Spleen (tissue), 7 donors: ENCODE data around the gene AKR1B1.

Source experiments
- CTCF ChIP-seq, 11 experiments: fragments of 200-600 bp in 7 of 11; fragments of 450-650 bp in 4 of 11; sonication (generic) in 4 of 11; IDR thresholded peaks in 8 of 11; conservative IDR thresholded peaks in 3 of 11; 1 replicate in 7 of 11; 2 replicates in 4 of 11; pipeline versions ENCODE4 v1.4.0 to v1.8.0; 2016 to 2021; ENCODE audit warnings: antibody characterized with exemption in 11 of 11, inconsistent platforms in 4 of 11, mild to moderate bottlenecking in 1 of 11
- POLR2A ChIP-seq, 3 donors: fragments of 450-650 bp; IDR thresholded peaks; one replicate each; pipeline ENCODE4 v1.5.1; 2017; ENCODE audit warnings: antibody characterized with exemption in 3 of 3, mild to moderate bottlenecking in 1 of 3
- donor health status: DM: no; HTN: no; CAD: no; lungs with moderate emphysema.
- donor health status: DM: no; HTN: no; CAD: no.
- donor health status: DM: no; HTN: no; CAD: no.

GRCh38 chr7:134400859-134401258 lies 58.0 kb downstream of the AKR1B1 start:
- TF ChIP-seq CTCF (IDR thresholded peaks at IDR 0.05 in 8 of 11, conservative IDR thresholded peaks at IDR 0.05 in 3 of 11) (no peak), POLR2A (IDR thresholded peaks at IDR 0.05) (no peak)
